ENCODE data around the gene LHB.

LHB gene

DNA sequence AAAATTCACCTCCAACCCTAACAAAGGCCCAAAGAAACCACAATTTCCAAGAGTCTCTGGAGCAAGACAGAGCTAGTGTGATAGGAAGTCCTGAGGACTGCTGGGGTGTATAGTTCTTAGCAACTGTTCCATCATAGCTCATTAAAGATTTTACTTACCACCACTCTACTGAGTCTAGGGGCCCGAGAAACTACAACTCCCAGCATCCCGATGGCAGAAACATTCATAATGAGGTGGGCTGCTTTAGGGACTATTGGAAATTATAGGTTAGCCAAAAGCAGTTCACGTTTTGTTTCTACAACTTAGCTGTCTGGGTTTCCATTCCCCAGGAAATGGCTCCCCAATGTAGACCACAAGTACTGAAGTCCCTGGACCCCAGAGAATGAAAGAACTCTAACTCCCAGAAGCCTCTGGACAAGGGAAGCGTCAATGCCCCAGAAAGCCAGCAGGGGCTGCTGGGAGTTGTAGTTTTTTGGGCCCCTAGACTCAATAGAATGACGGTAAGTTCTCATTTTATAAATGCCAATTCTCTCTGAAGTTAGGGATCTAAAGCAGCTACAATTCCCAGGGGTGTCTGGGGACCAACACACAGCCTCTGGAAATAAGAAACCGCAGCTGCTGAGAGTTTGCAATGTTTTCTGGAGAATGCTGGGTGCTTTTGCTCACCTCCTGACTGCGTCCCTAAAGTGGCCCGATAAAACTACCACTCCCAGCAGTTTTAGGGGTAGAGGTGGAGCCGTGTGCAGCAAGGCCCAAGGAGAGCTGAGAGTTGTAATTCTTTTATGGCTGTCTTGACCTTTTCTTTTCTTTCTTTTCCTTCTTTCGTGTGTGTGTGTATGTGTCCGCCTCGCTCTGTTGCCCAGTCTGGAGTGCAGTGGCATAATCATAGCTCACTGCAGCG is 40.7 kb downstream of the LHB start:
- no peak overlapping the region for H3K4me3 ChIP-seq (ENCODE audit: low read depth, low read length)
- TF ChIP-seq, protein P1, sequence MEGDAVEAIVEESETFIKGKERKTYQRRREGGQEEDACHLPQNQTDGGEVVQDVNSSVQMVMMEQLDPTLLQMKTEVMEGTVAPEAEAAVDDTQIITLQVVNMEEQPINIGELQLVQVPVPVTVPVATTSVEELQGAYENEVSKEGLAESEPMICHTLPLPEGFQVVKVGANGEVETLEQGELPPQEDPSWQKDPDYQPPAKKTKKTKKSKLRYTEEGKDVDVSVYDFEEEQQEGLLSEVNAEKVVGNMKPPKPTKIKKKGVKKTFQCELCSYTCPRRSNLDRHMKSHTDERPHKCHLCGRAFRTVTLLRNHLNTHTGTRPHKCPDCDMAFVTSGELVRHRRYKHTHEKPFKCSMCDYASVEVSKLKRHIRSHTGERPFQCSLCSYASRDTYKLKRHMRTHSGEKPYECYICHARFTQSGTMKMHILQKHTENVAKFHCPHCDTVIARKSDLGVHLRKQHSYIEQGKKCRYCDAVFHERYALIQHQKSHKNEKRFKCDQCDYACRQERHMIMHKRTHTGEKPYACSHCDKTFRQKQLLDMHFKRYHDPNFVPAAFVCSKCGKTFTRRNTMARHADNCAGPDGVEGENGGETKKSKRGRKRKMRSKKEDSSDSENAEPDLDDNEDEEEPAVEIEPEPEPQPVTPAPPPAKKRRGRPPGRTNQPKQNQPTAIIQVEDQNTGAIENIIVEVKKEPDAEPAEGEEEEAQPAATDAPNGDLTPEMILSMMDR (IDR thresholded peaks at IDR 0.05; ENCODE audit: insufficient read depth, low read length, missing control alignments), result no peak
- DNase-seq (ENCODE audit: low read depth, low spot score), result no peak
- ChIA-PET POLR2A (interaction anchor here (1.9 kb wide), 1 partner anchor 9 kb away, joined by 9 read pairs; no protein-coding TSS in a partner anchor), CTCF (interaction anchor here (0.9 to 9.4 kb wide), 9 partner anchors 10 to 188 kb away, joined by 3 to 128 read pairs (median 10); partner anchors contain the start of genes FTL, GYS1 and RUVBL2)

DNA sequence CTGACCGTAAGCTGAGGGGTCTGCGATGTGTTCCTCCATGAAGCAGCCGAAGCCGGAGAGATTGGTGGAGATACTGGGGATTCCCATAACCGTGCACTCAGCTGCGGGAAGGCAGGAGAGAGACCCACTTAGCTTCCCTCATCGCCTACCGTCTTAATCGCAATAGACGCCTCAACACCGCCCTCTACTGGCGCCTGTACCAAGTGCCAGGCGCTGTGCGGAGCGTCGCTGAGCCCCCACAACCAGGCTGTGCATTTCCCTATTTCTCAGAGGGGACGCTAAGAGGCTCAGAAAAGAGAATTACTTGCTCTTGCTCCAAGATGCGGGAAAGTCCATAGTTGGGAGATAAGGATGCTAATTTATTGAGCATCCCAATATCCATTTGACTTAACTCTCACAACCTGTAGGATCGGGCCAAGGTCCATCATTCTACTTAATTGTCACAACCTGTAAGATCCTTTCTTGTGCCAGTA is 45.9 kb downstream of the LHB start:
- POLR2A ChIA-PET, result interaction anchor here (0.8 to 7.5 kb wide), 3 partner anchors 21 to 95 kb away, joined by 3 to 119 read pairs (median 6); partner anchors contain the start of gene PPP1R15A
- CTCF ChIA-PET, result interaction anchor here (0.6 to 8.9 kb wide), 40 partner anchors 9 to 325 kb away, joined by 3 to 141 read pairs (median 6); partner anchors contain the start of genes BCAT2, CA11, GYS1 and HSD17B14
- no peak overlapping the region for H3K4me3 ChIP-seq (ENCODE audit: low read depth, low read length)
- no peak for DNase-seq (ENCODE audit: low read depth, low spot score)
- TF ChIP-seq, protein P1 (IDR thresholded peaks at IDR 0.05; ENCODE audit: insufficient read depth, low read length, missing control alignments), result peak; percentile 94

DNA sequence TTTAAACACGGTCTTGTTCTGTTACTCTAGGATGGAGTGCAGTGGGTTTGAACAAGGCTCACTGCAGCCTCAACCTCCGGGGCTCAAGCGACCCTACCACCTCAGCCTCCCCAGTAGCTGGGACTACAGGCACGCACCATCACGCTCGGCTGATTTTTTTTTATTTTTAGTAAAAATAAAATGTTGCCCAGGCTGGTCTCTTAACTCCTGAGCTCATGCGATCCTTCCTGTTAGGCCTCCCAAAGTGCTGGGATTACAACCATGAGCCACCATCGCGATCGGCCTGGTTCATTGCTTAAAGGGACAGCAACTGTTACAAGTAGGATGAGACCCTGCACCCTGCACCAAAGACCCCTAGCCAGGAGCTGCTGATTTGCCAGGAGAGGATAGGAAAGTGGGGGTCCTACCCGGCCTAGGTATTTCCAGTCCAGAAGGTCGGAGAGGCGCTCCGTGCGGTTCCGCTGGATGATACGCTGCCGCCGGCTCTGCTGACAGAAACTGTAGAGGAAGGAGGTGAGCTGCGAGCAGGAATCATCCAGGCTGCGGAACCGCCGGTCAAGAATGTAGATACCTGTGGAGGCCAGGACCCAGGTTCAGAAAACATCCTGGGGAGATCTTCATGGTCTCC is 46.6 kb downstream of the LHB start:
- POLR2A ChIA-PET, result interaction anchor here (0.8 to 7.5 kb wide), 3 partner anchors 21 to 95 kb away, joined by 3 to 119 read pairs (median 6); partner anchors contain the start of gene PPP1R15A
- TF ChIP-seq, protein P1 (IDR thresholded peaks at IDR 0.05; ENCODE audit: insufficient read depth, low read length, missing control alignments), result no peak
- H3K4me3 ChIP-seq (ENCODE audit: low read depth, low read length), result no peak overlapping the region
- DNase-seq (ENCODE audit: low read depth, low spot score), result no peak
- CTCF ChIA-PET, result interaction anchor here (0.6 to 8.9 kb wide), 40 partner anchors 9 to 325 kb away, joined by 3 to 141 read pairs (median 6); partner anchors contain the start of genes BCAT2, CA11, GYS1 and HSD17B14

DNA sequence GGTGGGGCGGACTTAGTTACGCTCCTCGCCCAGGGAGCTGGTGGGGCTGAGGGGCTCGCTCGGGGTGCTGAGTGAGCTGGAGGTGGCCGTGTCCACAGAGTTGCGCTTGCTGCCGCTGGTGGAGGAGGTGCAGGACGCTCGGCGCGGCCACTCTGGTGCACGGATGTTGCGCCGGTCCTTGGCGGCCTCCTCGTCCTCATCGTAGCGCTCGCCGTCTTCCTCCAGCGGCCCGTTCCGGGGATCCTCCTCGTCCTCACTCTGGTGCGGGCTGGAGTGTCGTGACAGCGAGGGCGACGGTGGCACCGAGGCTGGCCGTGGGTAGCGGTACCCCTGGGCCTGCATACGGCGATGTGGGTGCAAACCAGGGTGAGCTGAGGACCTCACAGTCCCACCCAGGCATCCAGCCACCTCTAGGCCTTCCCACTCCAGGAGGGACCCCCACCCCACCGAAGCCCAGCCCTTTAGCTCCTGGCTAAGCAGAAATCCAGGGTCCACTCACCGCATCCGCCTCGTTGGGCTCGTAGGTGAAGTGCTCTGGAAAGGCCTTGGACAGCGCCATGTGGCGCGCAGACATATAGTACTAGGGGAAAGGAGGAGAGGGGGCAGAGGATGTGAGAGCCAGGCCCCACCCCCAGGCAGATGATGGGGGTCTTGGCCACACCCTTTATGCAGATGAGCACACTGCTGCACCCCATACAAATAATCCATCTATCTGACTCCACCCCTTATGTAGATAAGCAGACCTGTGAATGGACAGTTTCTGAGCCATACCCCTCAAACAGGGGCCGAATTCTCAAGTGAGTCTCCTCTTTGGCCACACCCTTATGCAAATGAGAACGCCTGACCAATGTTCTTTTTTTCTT is 47.4 kb downstream of the LHB start:
- POLR2A ChIA-PET, result interaction anchor here (0.6 to 7.5 kb wide), 3 partner anchors 22 to 94 kb away, joined by 3 to 119 read pairs (median 3); partner anchors contain the start of gene PPP1R15A
- DNase-seq (ENCODE audit: low read depth, low spot score), result no peak
- CTCF ChIA-PET, result interaction anchor here (1.1 to 8.9 kb wide), 19 partner anchors 8 to 294 kb away, joined by 3 to 141 read pairs (median 9); partner anchors contain the start of genes BCAT2, GYS1, HSD17B14 and NUCB1
- H3K4me3 ChIP-seq (ENCODE audit: low read depth, low read length), result no peak overlapping the region
- TF ChIP-seq, protein P1 (IDR thresholded peaks at IDR 0.05; ENCODE audit: insufficient read depth, low read length, missing control alignments), result no peak

DNA sequence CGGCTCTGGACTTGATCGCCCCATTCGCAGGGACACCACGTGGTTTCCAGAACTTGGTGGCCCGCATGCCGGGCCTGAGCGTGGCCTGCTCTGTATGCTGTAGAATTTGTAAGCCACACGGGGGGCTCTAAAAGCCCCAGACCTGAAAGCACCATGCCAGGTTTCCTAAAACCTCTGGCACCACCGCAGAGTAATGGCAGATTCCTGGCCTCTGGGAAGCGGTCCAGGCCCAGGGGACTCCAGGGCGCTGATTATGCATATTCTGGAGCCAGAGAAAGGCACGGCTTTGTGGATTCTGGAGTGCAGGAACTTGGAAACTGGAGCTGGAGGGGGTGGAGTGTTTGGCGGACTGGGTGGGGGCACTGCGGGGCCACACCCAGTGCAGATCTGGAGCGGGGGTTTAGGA is 48.1 kb downstream of the LHB start:
- no peak for DNase-seq (ENCODE audit: low read depth, low spot score)
- POLR2A ChIA-PET, result interaction anchor here (1.8 to 7.5 kb wide), 2 partner anchors 10 to 93 kb away, joined by 7 to 119 read pairs; partner anchors contain the start of gene PPP1R15A

More for the DNA sequence above, 48.1 kb downstream of the LHB start:
- no peak overlapping the region for H3K4me3 ChIP-seq (ENCODE audit: low read depth, low read length)
- TF ChIP-seq, protein P1 (IDR thresholded peaks at IDR 0.05; ENCODE audit: insufficient read depth, low read length, missing control alignments), result no peak
- CTCF ChIA-PET, result interaction anchor here (2.7 to 8.9 kb wide), 3 partner anchors 24 to 180 kb away, joined by 35 to 141 read pairs (median 61); partner anchors contain the start of genes GYS1 and RUVBL2
